Panc1 (cell line): Measurements from ENCODE around the gene ZBTB20. TPM values are rescaled to one million over a fixed set of nuclear protein-coding genes. Genes with fewer than 3 reads are reported as not detected.

Experiments used
- ATAC-seq: fragments of 200-7000 bp; cut with Tn5 transposase; 2 replicates; pipeline ENCODE4 v1.9.1; 2020; ENCODE audit warnings: mild to moderate bottlenecking, moderate library complexity
- BruUV-seq: library from RNA; stranded (reverse); fragments of 400-500 nt; replicated peaks from 2 replicates; lab custom pipeline; 2021; lab: Mats Ljungman, UMichigan
- CTCF ChIA-PET: fragments of 300-600 bp; sonication (Branson Sonifier 250); formaldehyde crosslinking; loops from one replicate; lab custom pipeline; 2022; ENCODE audit warnings: antibody characterized with exemption; lab: Charles Lee
- POLR2A ChIA-PET: fragments of 300-600 bp; sonication (Branson Sonifier 250); formaldehyde crosslinking; loops from one replicate; lab custom pipeline; 2022; ENCODE audit warnings: antibody characterized with exemption; lab: Charles Lee
- DNase-seq: peaks from one replicate; pipeline ENCODE4 v3.0.0-alpha.2; 2010; ENCODE audit warnings: low read depth, low spot score
- H3K27ac ChIP-seq: 2 replicates; pipeline ENCODE4 v1.5.1; 2011; ENCODE audit warnings: mild to moderate bottlenecking, low read length, inconsistent platforms
- H3K27me3 ChIP-seq: fragments of 200-500 bp; sonication (Bioruptor generic); 2 replicates; pipeline ENCODE4 v1.6.0; 2014; ENCODE audit warnings: low read length, inconsistent platforms; ENCODE audit not compliant: control insufficient read depth, insufficient read depth
- H3K36me3 ChIP-seq: fragments of 200-500 bp; sonication (Bioruptor generic); 2 replicates; pipeline ENCODE4 v1.5.1; 2014; ENCODE audit warnings: inconsistent platforms, mild to moderate bottlenecking, low read length, moderate library complexity; ENCODE audit not compliant: control insufficient read depth, insufficient read depth
- H3K4me1 ChIP-seq: 2 replicates; pipeline ENCODE4 v1.5.1; 2011; ENCODE audit warnings: inconsistent platforms, mild to moderate bottlenecking, low read length, moderate library complexity; ENCODE audit not compliant: control insufficient read depth, insufficient read depth
- H3K4me3 ChIP-seq, 2 experiments: 2 replicates each; pipeline ENCODE4 v1.5.1; 2011 to 2012; ENCODE audit warnings: low read depth in 2 of 2, low read length in 2 of 2, mild to moderate bottlenecking in 2 of 2, inconsistent platforms in 1 of 2, moderate library complexity in 1 of 2
- H3K9me3 ChIP-seq: fragments of 200-500 bp; sonication (Bioruptor generic); 2 replicates; pipeline ENCODE4 v1.5.1; 2014; ENCODE audit warnings: low read depth, mild to moderate bottlenecking, inconsistent platforms, low read length, moderate library complexity; ENCODE audit not compliant: control insufficient read depth, insufficient read depth
- CTCF ChIP-seq: fragments of 450-650 bp; IDR thresholded peaks from 2 replicates; pipeline ENCODE4 v1.5.1; 2017; ENCODE audit warnings: mild to moderate bottlenecking
- POLR2AphosphoS5 ChIP-seq: IDR thresholded peaks from 2 replicates; pipeline ENCODE4 v1.6.1; 2012; ENCODE audit warnings: mild to moderate bottlenecking, low read depth, low read length, moderate library complexity
- REST ChIP-seq, 2 experiments: IDR thresholded peaks; 2 replicates each; pipeline ENCODE4 v1.6.1; 2011 to 2012; ENCODE audit warnings: low read depth in 2 of 2, control low read depth in 1 of 2, low read length in 1 of 2, mild to moderate bottlenecking in 1 of 2, moderate library complexity in 1 of 2; ENCODE audit not compliant: insufficient read depth in 1 of 2
- SIN3A ChIP-seq: IDR thresholded peaks from 2 replicates; pipeline ENCODE4 v1.6.1; 2012; ENCODE audit warnings: low read depth, mild to moderate bottlenecking, low read length, moderate library complexity, borderline replicate concordance; ENCODE audit not compliant: insufficient read depth
- TCF7L2 ChIP-seq: IDR thresholded peaks from 2 replicates; pipeline ENCODE4 v1.6.1; 2011; ENCODE audit warnings: mild to moderate bottlenecking, low read depth, low read length, inconsistent platforms
- in situ Hi-C: cut with HindIII; loops from 2 replicates; pipeline ENCODE4 v1.10.0; 2016; ENCODE audit warnings: low sequenced_read_pairs, low pct_unique_long_range_greater_than_20kb
- intact Hi-C: fragments of 100-400 bp; cut with micrococcal nuclease; formaldehyde crosslinking; loops from one replicate; pipeline ENCODE4 v1.10.0; 2022; ENCODE audit not compliant: unreplicated experiment
- total RNA-seq: library from RNA; stranded (reverse); gene quantifications from one replicate; pipeline ENCODE4 v1.2.1, GENCODE V29; 2021; ENCODE audit not compliant: unreplicated experiment

The ZBTB20 gene
- total RNA-seq, 1 experiment from 2014 or later = 4.1 TPM

- Histone ChIP-seq H3K4me3 (no peak overlapping the region), H3K27me3 (no peaks in the 10 kb centered on the region), H3K9me3 (no peaks in the 10 kb centered on the region), H3K27ac (no peak overlapping the region), H3K4me1 (no peaks in the 10 kb centered on the region), H3K36me3 (no peaks in the 10 kb centered on the region)
- ChIA-PET CTCF (no interaction called here), POLR2A (no interaction called here)
- DNase-seq (no peak), ATAC-seq (no peak)
- no TSS peak for BruUV-seq
- in situ Hi-C loops = no loop called here
- intact Hi-C loops = loop anchor here (10.0 kb wide), 1 partner anchor 335 kb away; no protein-coding TSS in a partner anchor
- no peak for TF ChIP-seq POLR2AphosphoS5
- no peak for TF ChIP-seq TCF7L2
- no peak for TF ChIP-seq SIN3A
- no peak for TF ChIP-seq REST (IDR thresholded peaks at IDR 0.05; ENCODE audit: insufficient read depth in 1 of 2, low read depth in 2 of 2, low read length in 1 of 2)
- no peak for TF ChIP-seq CTCF
These were observed 13.2 kb upstream of the ZBTB20 start for GRCh38 chr3:115160295-115160694.

- no peaks in the 10 kb centered on the region for H3K36me3 ChIP-seq
- intact Hi-C loops = no loop called here
- H3K27me3 ChIP-seq = no peaks in the 10 kb centered on the region
- in situ Hi-C loops = no loop called here
- TF ChIP-seq REST (IDR thresholded peaks at IDR 0.05; ENCODE audit: insufficient read depth in 1 of 2, low read depth in 2 of 2, low read length in 1 of 2) = no peak
- TF ChIP-seq CTCF = no peak
- TF ChIP-seq SIN3A = no peak
- TF ChIP-seq TCF7L2 = no peak
- H3K9me3 ChIP-seq = no peaks in the 10 kb centered on the region
- ChIA-PET CTCF (no interaction called here), POLR2A (no interaction called here)
- DNase-seq (no peak), ATAC-seq (no peak)
- no TSS peak for BruUV-seq
- H3K27ac ChIP-seq = no peak overlapping the region
- no peak overlapping the region for H3K4me3 ChIP-seq
- no peaks in the 10 kb centered on the region for H3K4me1 ChIP-seq
These were observed 9.1 kb upstream of the ZBTB20 start for GRCh38 chr3:115156046-115156654.
